MCF 10A (cell line): ENCODE results near the gene TAF4B. TPM values are rescaled to one million over a fixed set of nuclear protein-coding genes. Genes with fewer than 3 reads are reported as not detected.

Experiments
- BruUV-seq: library from RNA; stranded (reverse); fragments of 400-500 nt; replicated peaks from 2 replicates; lab custom pipeline; 2021; lab: Mats Ljungman, UMichigan
- CTCF ChIA-PET: fragments of 300-600 bp; sonication (Branson Sonifier 250); formaldehyde crosslinking; extraction: SDS; loops from one replicate; lab custom pipeline; 2021; ENCODE audit warnings: antibody characterized with exemption, inconsistent platforms; lab: Yijun Ruan, JAX
- POLR2A ChIA-PET: fragments of 300-600, 350-650 bp; sonication (Branson Sonifier 250); formaldehyde crosslinking; extraction: SDS; loops from one replicate; lab custom pipeline; 2020; ENCODE audit warnings: antibody characterized with exemption, inconsistent platforms; lab: Yijun Ruan, JAX
- DNase-seq: peaks from one replicate; pipeline ENCODE4 v3.0.0-alpha.2; 2018; ENCODE audit not compliant: unreplicated experiment
- H3K27ac Mint-ChIP-seq: one replicate; pipeline ENCODE4 v1.8.0; 2022; ENCODE audit warnings: mild to moderate bottlenecking, low read depth, mixed read lengths; ENCODE audit not compliant: unreplicated experiment
- H3K27me3 Mint-ChIP-seq: one replicate; pipeline ENCODE4 v1.8.0; 2022; ENCODE audit warnings: mixed read lengths; ENCODE audit not compliant: insufficient read depth, unreplicated experiment
- H3K36me3 Mint-ChIP-seq: one replicate; pipeline ENCODE4 v1.8.0; 2022; ENCODE audit warnings: mild to moderate bottlenecking, moderate library complexity, mixed read lengths; ENCODE audit not compliant: insufficient read depth, unreplicated experiment
- H3K4me1 Mint-ChIP-seq: one replicate; pipeline ENCODE4 v1.8.0; 2022; ENCODE audit warnings: mixed read lengths; ENCODE audit not compliant: insufficient read depth, unreplicated experiment
- H3K4me3 Mint-ChIP-seq: one replicate; pipeline ENCODE4 v1.8.0; 2022; ENCODE audit warnings: mild to moderate bottlenecking, moderate library complexity, mixed read lengths; ENCODE audit not compliant: unreplicated experiment
- H3K9me3 Mint-ChIP-seq: one replicate; pipeline ENCODE4 v1.8.0; 2022; ENCODE audit warnings: mixed read lengths; ENCODE audit not compliant: unreplicated experiment
- CTCF ChIP-seq: fragments of 200-600 bp; IDR thresholded peaks from one replicate; pipeline ENCODE4 v1.8.0; 2022; ENCODE audit warnings: antibody characterized with exemption, mild to moderate bottlenecking; ENCODE audit not compliant: unreplicated experiment
- intact Hi-C: fragments of 100-400 bp; cut with micrococcal nuclease; formaldehyde crosslinking; loops from 2 replicates; pipeline ENCODE4 v1.14.1; 2022
- total RNA-seq: library from RNA; stranded (reverse); gene quantifications from 2 replicates; pipeline ENCODE4 v1.2.3, GENCODE V29; 2022

Gene TAF4B
- total RNA-seq, 1 experiment from 2014 or later: 9.2 TPM

GRCh38 chr18:26268454-26268853, 42.2 kb downstream of the TAF4B start:
- intact Hi-C loops: loop anchor here (5.0 kb wide), 1 partner anchor 41 kb away; the partner anchor contains the start of gene TAF4B
- peaks cover 18% of the 10 kb centered on the region for H3K36me3 Mint-ChIP-seq
- no peaks in the 10 kb centered on the region for H3K27me3 Mint-ChIP-seq
- H3K9me3 Mint-ChIP-seq: no peaks in the 10 kb centered on the region
- H3K4me3 Mint-ChIP-seq: no peak overlapping the region
- H3K27ac Mint-ChIP-seq: peak overlapping the region; percentile 76
- DNase-seq: peak; percentile 84
- ChIA-PET POLR2A (interaction anchor here (0.6 kb wide), 1 partner anchor 54 kb away, joined by 4 read pairs; no protein-coding TSS in a partner anchor), CTCF (interaction anchor here (0.6 to 0.7 kb wide), 2 partner anchors 55 to 179 kb away, joined by 3 read pairs; no protein-coding TSS in a partner anchor)
- no TSS peak for BruUV-seq
- TF ChIP-seq CTCF: no peak
- peaks cover 8% of the 10 kb centered on the region for H3K4me1 Mint-ChIP-seq

GRCh38 chr18:26271917-26272549, 45.8 kb downstream of the TAF4B start:
- TF ChIP-seq CTCF: no peak
- intact Hi-C loops: no loop called here
- CTCF ChIA-PET: no interaction called here
- H3K9me3 Mint-ChIP-seq: no peaks in the 10 kb centered on the region
- DNase-seq: no peak
- BruUV-seq: no TSS peak
- no peak overlapping the region for H3K27ac Mint-ChIP-seq
- POLR2A ChIA-PET: no interaction called here
- no peaks in the 10 kb centered on the region for H3K27me3 Mint-ChIP-seq
- no peak overlapping the region for H3K4me3 Mint-ChIP-seq
- peaks cover 8% of the 10 kb centered on the region for H3K4me1 Mint-ChIP-seq
- H3K36me3 Mint-ChIP-seq: peaks cover 13% of the 10 kb centered on the region

GRCh38 chr18:26277374-26277773, 51.1 kb downstream of the TAF4B start:
- no peak for TF ChIP-seq CTCF
- Mint-ChIP-seq H3K27ac (no peak overlapping the region), H3K36me3 (peaks cover 5% of the 10 kb centered on the region), H3K27me3 (no peaks in the 10 kb centered on the region), H3K9me3 (no peaks in the 10 kb centered on the region), H3K4me1 (no peaks in the 10 kb centered on the region), H3K4me3 (no peak overlapping the region)
- BruUV-seq: no TSS peak
- intact Hi-C loops: no loop called here
- no peak for DNase-seq
- POLR2A ChIA-PET: interaction anchor here (0.7 kb wide), 1 partner anchor 88 kb away, joined by 3 read pairs; no protein-coding TSS in a partner anchor
- CTCF ChIA-PET: interaction anchor here (0.6 kb wide), 1 partner anchor 84 kb away, joined by 4 read pairs; no protein-coding TSS in a partner anchor

- TF ChIP-seq CTCF: no peak
- DNase-seq: no peak
- Mint-ChIP-seq H3K27me3 (no peaks in the 10 kb centered on the region), H3K27ac (no peak overlapping the region), H3K4me1 (no peaks in the 10 kb centered on the region), H3K9me3 (no peaks in the 10 kb centered on the region), H3K36me3 (peaks cover 12% of the 10 kb centered on the region), H3K4me3 (no peak overlapping the region)
- CTCF ChIA-PET: interaction anchor here (1.0 kb wide), 1 partner anchor 118 kb away, joined by 3 read pairs; no protein-coding TSS in a partner anchor
- no TSS peak for BruUV-seq
- POLR2A ChIA-PET: no interaction called here
- intact Hi-C loops: no loop called here
Observed at GRCh38 chr18:26279428-26279827, 53.2 kb downstream of the TAF4B start.
